Measurements from ENCODE around the gene ARHGAP24. TPM values are rescaled to one million over a fixed set of nuclear protein-coding genes. Genes with fewer than 3 reads are reported as not detected.

Gene ARHGAP24
- total and polyA plus RNA-seq, 2 experiments from 2014 or later = 0.21 to 0.36 TPM

DNA sequence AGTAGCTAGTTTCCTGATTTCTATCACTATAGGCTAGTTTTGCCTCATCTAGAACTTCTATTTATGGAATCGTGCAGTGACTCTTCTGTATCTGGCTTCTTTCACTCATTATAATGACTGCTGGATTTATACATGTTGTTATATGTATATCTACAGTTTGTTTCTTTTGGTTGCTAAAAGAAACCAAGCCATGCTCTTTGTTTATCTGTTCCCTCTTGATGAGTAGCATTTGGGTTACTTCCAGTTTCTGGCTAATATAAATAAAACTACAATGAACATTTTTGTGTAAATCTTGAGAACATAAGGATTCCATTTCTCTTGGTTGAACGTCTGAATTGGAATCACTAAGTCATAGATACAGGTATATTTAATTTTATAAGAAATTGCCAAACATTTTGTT, 73.9 kb downstream of the ARHGAP24 start (continued):
- TF ChIP-seq, protein P1, sequence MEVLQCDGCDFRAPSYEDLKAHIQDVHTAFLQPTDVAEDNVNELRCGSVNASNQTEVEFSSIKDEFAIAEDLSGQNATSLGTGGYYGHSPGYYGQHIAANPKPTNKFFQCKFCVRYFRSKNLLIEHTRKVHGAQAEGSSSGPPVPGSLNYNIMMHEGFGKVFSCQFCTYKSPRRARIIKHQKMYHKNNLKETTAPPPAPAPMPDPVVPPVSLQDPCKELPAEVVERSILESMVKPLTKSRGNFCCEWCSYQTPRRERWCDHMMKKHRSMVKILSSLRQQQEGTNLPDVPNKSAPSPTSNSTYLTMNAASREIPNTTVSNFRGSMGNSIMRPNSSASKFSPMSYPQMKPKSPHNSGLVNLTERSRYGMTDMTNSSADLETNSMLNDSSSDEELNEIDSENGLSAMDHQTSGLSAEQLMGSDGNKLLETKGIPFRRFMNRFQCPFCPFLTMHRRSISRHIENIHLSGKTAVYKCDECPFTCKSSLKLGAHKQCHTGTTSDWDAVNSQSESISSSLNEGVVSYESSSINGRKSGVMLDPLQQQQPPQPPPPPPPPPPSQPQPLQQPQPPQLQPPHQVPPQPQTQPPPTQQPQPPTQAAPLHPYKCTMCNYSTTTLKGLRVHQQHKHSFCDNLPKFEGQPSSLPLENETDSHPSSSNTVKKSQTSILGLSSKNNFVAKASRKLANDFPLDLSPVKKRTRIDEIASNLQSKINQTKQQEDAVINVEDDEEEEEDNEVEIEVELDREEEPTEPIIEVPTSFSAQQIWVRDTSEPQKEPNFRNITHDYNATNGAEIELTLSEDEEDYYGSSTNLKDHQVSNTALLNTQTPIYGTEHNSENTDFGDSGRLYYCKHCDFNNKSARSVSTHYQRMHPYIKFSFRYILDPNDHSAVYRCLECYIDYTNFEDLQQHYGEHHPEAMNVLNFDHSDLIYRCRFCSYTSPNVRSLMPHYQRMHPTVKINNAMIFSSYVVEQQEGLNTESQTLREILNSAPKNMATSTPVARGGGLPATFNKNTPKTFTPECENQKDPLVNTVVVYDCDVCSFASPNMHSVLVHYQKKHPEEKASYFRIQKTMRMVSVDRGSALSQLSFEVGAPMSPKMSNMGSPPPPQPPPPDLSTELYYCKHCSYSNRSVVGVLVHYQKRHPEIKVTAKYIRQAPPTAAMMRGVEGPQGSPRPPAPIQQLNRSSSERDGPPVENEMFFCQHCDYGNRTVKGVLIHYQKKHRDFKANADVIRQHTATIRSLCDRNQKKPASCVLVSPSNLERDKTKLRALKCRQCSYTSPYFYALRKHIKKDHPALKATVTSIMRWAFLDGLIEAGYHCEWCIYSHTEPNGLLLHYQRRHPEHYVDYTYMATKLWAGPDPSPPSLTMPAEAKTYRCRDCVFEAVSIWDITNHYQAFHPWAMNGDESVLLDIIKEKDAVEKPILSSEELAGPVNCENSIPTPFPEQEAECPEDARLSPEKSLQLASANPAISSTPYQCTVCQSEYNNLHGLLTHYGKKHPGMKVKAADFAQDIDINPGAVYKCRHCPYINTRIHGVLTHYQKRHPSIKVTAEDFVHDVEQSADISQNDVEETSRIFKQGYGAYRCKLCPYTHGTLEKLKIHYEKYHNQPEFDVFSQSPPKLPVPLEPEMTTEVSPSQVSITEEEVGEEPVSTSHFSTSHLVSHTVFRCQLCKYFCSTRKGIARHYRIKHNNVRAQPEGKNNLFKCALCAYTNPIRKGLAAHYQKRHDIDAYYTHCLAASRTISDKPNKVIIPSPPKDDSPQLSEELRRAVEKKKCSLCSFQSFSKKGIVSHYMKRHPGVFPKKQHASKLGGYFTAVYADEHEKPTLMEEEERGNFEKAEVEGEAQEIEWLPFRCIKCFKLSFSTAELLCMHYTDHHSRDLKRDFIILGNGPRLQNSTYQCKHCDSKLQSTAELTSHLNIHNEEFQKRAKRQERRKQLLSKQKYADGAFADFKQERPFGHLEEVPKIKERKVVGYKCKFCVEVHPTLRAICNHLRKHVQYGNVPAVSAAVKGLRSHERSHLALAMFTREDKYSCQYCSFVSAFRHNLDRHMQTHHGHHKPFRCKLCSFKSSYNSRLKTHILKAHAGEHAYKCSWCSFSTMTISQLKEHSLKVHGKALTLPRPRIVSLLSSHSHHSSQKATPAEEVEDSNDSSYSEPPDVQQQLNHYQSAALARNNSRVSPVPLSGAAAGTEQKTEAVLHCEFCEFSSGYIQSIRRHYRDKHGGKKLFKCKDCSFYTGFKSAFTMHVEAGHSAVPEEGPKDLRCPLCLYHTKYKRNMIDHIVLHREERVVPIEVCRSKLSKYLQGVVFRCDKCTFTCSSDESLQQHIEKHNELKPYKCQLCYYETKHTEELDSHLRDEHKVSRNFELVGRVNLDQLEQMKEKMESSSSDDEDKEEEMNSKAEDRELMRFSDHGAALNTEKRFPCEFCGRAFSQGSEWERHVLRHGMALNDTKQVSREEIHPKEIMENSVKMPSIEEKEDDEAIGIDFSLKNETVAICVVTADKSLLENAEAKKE (CRISPR knock-in tag; IDR thresholded peaks at IDR 0.05) = no peak
- TF ChIP-seq POLR2AphosphoS5 (IDR thresholded peaks at IDR 0.05; ENCODE audit: low read depth) = no peak
- no peak for TF ChIP-seq EZH2phosphoT487 (IDR thresholded peaks at IDR 0.05; ENCODE audit: unreplicated experiment)
- TF ChIP-seq STAT1 (IDR thresholded peaks at IDR 0.05; ENCODE audit: unreplicated experiment) = no peak
- TF ChIP-seq, protein P2, sequence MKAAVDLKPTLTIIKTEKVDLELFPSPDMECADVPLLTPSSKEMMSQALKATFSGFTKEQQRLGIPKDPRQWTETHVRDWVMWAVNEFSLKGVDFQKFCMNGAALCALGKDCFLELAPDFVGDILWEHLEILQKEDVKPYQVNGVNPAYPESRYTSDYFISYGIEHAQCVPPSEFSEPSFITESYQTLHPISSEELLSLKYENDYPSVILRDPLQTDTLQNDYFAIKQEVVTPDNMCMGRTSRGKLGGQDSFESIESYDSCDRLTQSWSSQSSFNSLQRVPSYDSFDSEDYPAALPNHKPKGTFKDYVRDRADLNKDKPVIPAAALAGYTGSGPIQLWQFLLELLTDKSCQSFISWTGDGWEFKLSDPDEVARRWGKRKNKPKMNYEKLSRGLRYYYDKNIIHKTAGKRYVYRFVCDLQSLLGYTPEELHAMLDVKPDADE (IDR thresholded peaks at IDR 0.05) = no peak
- no peak for TF ChIP-seq EZH2 (IDR thresholded peaks at IDR 0.05; ENCODE audit: low read depth, unreplicated experiment)

DNA sequence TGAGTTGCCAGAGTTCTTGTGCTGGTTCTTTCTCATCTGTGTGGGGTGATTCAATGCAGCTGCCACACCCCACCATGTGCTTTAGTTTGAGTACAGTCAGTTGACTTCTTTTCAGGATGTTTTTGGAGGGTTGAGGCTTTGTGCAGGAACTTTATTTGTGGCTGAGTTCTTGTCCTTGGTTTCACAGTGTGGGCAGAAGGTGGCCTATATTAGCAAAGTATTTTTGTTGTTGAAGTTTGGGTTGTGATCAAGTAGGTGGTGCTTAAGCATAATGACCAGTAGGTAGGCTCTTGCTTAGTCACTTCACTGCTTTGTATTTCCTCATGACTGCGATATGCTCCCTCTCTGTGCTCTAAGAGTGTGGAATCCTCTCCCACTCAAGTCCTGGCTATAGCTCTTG, 80.3 kb downstream of the ARHGAP24 start:
- H2AFZ ChIP-seq = no peak overlapping the region
- no peaks in the 10 kb centered on the region for H4K20me1 ChIP-seq (replicated peaks; ENCODE audit: insufficient read depth)
- no peak overlapping the region for H3K27ac Mint-ChIP-seq
- H3K36me3 Mint-ChIP-seq (ENCODE audit: low read depth) = peaks cover 8% of the 10 kb centered on the region; the same call in 2 of the 3 replicates
- DNase-seq (ENCODE audit: low spot score) (no peak), ATAC-seq (no peak)
- no peaks in the 10 kb centered on the region for H3F3A ChIP-seq (replicated peaks; ENCODE audit: low read depth)
- no peaks in the 10 kb centered on the region for H3K36me3 ChIP-seq (ENCODE audit: insufficient read depth)
- H3K27me3 ChIP-seq (ENCODE audit: insufficient read depth) = no peaks in the 10 kb centered on the region
- no peak overlapping the region for H3K4me3 ChIP-seq
- no peaks in the 10 kb centered on the region for H3K4me1 ChIP-seq (ENCODE audit: insufficient read depth)
- H3K27me3 Mint-ChIP-seq (ENCODE audit: insufficient read depth, low read depth, poor library complexity) = peaks cover 3% of the 10 kb centered on the region
- H3K9me3 Mint-ChIP-seq = peaks cover 19% of the 10 kb centered on the region
- no peaks in the 10 kb centered on the region for H3K4me1 Mint-ChIP-seq
- no peaks in the 10 kb centered on the region for H3K79me2 ChIP-seq (replicated peaks; ENCODE audit: insufficient read depth)
- no peak overlapping the region for H3K4me3 Mint-ChIP-seq
- no peak overlapping the region for H3K4me2 ChIP-seq
- peaks cover 3% of the 10 kb centered on the region for H3K9me2 ChIP-seq (ENCODE audit: insufficient read depth)
- no peak overlapping the region for H3K27ac ChIP-seq (ENCODE audit: low read depth)
- TF ChIP-seq EZH2phosphoT487 (IDR thresholded peaks at IDR 0.05; ENCODE audit: unreplicated experiment) = no peak
- no peak for TF ChIP-seq ZNF114 (CRISPR knock-in tag; IDR thresholded peaks at IDR 0.05)
- TF ChIP-seq NANOG (IDR thresholded peaks at IDR 0.05; ENCODE audit: borderline replicate concordance) = no peak
- TF ChIP-seq, protein P2 (IDR thresholded peaks at IDR 0.05) = no peak
- TF ChIP-seq POLR2AphosphoS5 (IDR thresholded peaks at IDR 0.05; ENCODE audit: low read depth) = no peak
- no peak for TF ChIP-seq ZNF331 (CRISPR knock-in tag; IDR thresholded peaks at IDR 0.05; ENCODE audit: low read depth)
- no peak for TF ChIP-seq EZH2 (IDR thresholded peaks at IDR 0.05; ENCODE audit: low read depth, unreplicated experiment)
- TF ChIP-seq JUNB (IDR thresholded peaks at IDR 0.05; ENCODE audit: unreplicated experiment) = no peak
